GM13976 (cell line): ENCODE results near the gene GGT6.
A peak's percentile ranks its signal among the peaks of the same experiment; 100 is the strongest.

Experiments
- DNase-seq: peaks from one replicate; pipeline ENCODE4 v3.0.0; 2012; ENCODE audit warnings: low spot score
- in situ Hi-C: fragments of 300-500 bp; cut with MboI; formaldehyde crosslinking; loops from one replicate; pipeline ENCODE4 v1.12.0; 2022; ENCODE audit warnings: low sequenced_read_pairs, mixed read lengths, inconsistent platforms; ENCODE audit not compliant: unreplicated experiment
- TF ChIP-seq, protein P1 (sequence below): IDR thresholded peaks from 2 replicates; pipeline ENCODE4 v1.5.1; 2012; ENCODE audit warnings: borderline replicate concordance, mild to moderate bottlenecking; ENCODE audit not compliant: insufficient read depth; ENCODE audit errors: extremely low read depth, missing control alignments, control extremely low read depth

The GGT6 gene

GRCh38 chr17:4569591-4569990, 9.2 kb upstream of the GGT6 start:
- DNase-seq: no peak
- in situ Hi-C loops: loop anchor here (5.0 kb wide), 1 partner anchor 53 kb away; no protein-coding TSS in a partner anchor
- TF ChIP-seq, protein P1, sequence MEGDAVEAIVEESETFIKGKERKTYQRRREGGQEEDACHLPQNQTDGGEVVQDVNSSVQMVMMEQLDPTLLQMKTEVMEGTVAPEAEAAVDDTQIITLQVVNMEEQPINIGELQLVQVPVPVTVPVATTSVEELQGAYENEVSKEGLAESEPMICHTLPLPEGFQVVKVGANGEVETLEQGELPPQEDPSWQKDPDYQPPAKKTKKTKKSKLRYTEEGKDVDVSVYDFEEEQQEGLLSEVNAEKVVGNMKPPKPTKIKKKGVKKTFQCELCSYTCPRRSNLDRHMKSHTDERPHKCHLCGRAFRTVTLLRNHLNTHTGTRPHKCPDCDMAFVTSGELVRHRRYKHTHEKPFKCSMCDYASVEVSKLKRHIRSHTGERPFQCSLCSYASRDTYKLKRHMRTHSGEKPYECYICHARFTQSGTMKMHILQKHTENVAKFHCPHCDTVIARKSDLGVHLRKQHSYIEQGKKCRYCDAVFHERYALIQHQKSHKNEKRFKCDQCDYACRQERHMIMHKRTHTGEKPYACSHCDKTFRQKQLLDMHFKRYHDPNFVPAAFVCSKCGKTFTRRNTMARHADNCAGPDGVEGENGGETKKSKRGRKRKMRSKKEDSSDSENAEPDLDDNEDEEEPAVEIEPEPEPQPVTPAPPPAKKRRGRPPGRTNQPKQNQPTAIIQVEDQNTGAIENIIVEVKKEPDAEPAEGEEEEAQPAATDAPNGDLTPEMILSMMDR: no peak

DNA sequence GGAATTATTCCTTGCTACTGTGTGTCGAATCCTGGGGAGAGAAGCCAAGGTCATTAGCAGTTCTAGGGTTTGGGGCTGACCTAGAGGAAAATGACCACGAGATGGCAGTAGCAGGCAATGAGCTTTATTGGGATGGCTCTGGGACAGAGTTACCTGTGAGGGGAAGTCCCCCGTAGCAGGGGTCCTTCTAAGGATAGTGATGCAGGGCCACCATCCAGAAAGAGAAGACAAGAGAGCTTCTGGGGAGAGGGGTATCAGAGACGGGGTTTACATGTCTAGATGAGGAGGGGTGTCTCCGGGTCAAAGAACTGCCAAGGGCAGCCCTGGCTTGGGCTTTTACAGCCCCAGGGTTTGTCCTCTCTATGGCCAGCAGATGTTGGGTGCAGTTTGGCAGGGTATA, 6.4 kb upstream of the GGT6 start:
- in situ Hi-C loops: loop anchor here (5.0 kb wide), 1 partner anchor 56 kb away; no protein-coding TSS in a partner anchor
- TF ChIP-seq, protein P1: peak; percentile 70
- peak; percentile 67 for DNase-seq

- in situ Hi-C loops: loop anchor here (5.0 kb wide), 1 partner anchor 57 kb away; no protein-coding TSS in a partner anchor
- TF ChIP-seq, protein P1: peak; percentile 72
Measured at GRCh38 chr17:4565209-4566141, 5.1 kb upstream of the GGT6 start.

DNA sequence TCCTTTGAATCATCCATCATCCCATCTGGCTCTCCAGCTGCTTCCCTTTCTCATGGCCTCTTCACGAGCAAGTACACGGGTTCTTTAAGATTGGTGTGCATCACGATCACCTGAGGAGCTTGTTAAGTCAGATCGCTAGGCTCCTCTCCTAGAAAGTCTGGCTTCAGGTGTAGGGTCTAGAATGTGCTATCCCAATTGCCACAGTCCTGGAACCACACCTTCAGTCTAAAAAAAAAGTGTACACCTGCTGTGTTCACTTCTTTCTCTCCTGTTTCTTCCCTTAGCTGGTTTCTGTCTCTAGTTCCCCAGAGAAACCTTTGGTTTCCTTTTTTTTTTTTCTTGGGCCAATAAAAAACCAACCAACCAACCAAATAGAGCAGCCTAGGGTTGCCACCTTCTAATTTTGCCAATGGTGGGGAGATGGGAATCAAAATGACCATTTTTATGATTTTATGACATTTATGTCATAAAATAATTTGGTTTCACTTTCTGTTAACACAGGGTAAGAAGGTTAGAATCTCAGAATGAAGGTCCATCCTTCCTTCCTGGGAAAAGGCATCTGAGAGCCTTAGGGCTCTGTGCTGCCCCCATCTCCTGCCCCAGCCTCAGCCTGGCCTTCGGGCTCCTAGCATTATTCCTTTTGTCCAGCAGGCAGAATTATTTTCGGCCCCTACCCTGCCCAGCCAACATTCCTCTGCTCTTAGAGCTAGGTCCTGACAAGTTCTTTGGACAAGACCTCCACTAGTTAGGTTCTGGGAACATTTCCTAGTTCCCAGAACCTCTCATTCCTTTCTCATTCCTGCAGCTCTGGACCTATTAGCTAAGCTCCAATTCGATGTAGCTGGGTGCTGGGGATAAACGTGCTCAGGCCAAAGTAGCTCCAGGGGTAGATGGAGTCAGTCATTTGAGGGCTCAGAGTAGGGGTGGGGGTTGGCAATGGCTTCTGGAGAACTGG, 1.9 kb upstream of the GGT6 start:
- in situ Hi-C loops: no loop called here
- TF ChIP-seq, protein P1: no peak
- DNase-seq: no peak

More at GRCh38 chr17:4565209-4566141, 5.1 kb upstream of the GGT6 start:
- peak; percentile 72 for DNase-seq

GRCh38 chr17:4560837-4561256, 470 bp upstream of the GGT6 start:
- no peak for DNase-seq
- in situ Hi-C loops: no loop called here
- TF ChIP-seq, protein P1: no peak

GRCh38 chr17:4559966-4560365, 411 bp downstream of the GGT6 start:
- in situ Hi-C loops: no loop called here
- TF ChIP-seq, protein P1: no peak
- DNase-seq: no peak
